Caco-2 (cell line): ENCODE measurements around the gene MVB12A. TPM values are rescaled to one million over a fixed set of nuclear protein-coding genes. Genes with fewer than 3 reads are reported as not detected.
A peak's percentile ranks its signal among the peaks of the same experiment; 100 is the strongest.

Source experiments
- BruUV-seq: library from RNA; stranded (reverse); fragments of 400-500 nt; replicated peaks from 2 replicates; lab custom pipeline; 2021; lab: Mats Ljungman, UMichigan
- CTCF ChIA-PET: fragments of 300-600 bp; sonication (Branson Sonifier 250); formaldehyde crosslinking; loops from one replicate; lab custom pipeline; 2022; ENCODE audit warnings: antibody characterized with exemption; lab: Charles Lee
- POLR2A ChIA-PET: fragments of 300-600 bp; sonication (Branson Sonifier 250); formaldehyde crosslinking; loops from one replicate; lab custom pipeline; 2022; ENCODE audit warnings: antibody characterized with exemption; lab: Charles Lee
- DNase-seq, 2 experiments: peaks; one replicate each; pipeline versions ENCODE4 v3.0.0 to v3.0.0-alpha.2; 2020 to 2022
- H3K27me3 ChIP-seq: replicated peaks from 2 replicates; pipeline ENCODE4 v1.6.0; 2011; ENCODE audit warnings: low read length; ENCODE audit not compliant: control insufficient read depth, insufficient read depth
- H3K36me3 ChIP-seq: 2 replicates; pipeline ENCODE4 v1.5.1; 2011; ENCODE audit warnings: low read length; ENCODE audit not compliant: control insufficient read depth, insufficient read depth
- H3K4me1 ChIP-seq: fragments of 250-450 bp; sonication (Bioruptor Pico); 2 replicates; pipeline ENCODE4 v1.5.1; 2020; ENCODE audit warnings: mild to moderate bottlenecking
- H3K4me3 ChIP-seq: 2 replicates; pipeline ENCODE4 v1.5.1; 2011; ENCODE audit warnings: low read depth, mild to moderate bottlenecking, control low read depth, low read length
- H3K9me3 ChIP-seq: fragments of 250-450 bp; sonication (Bioruptor Pico); 2 replicates; pipeline ENCODE4 v1.5.1; 2020; ENCODE audit warnings: mild to moderate bottlenecking, moderate library complexity
- H3K27ac Mint-ChIP-seq: one replicate; pipeline ENCODE4 v1.8.0; 2022; ENCODE audit warnings: mixed read lengths; ENCODE audit not compliant: unreplicated experiment
- H3K27me3 Mint-ChIP-seq: one replicate; pipeline ENCODE4 v1.8.0; 2022; ENCODE audit warnings: mixed read lengths; ENCODE audit not compliant: insufficient read depth, unreplicated experiment
- H3K36me3 Mint-ChIP-seq: one replicate; pipeline ENCODE4 v1.8.0; 2022; ENCODE audit warnings: mild to moderate bottlenecking, mixed read lengths; ENCODE audit not compliant: insufficient read depth, unreplicated experiment
- H3K4me1 Mint-ChIP-seq: one replicate; pipeline ENCODE4 v1.8.0; 2022; ENCODE audit warnings: low read depth, mixed read lengths; ENCODE audit not compliant: unreplicated experiment
- H3K4me3 Mint-ChIP-seq: one replicate; pipeline ENCODE4 v1.8.0; 2022; ENCODE audit warnings: mild to moderate bottlenecking, moderate library complexity, mixed read lengths; ENCODE audit not compliant: unreplicated experiment
- H3K9me3 Mint-ChIP-seq: one replicate; pipeline ENCODE4 v1.8.0; 2022; ENCODE audit warnings: mixed read lengths; ENCODE audit not compliant: unreplicated experiment
- CTCF ChIP-seq, 2 experiments: fragments of 200-600 bp in 1 of 2; IDR thresholded peaks; 1 replicate in 1 of 2; 2 replicates in 1 of 2; pipeline versions ENCODE4 v1.5.1 to v1.8.0; 2011 to 2022; ENCODE audit warnings: antibody characterized with exemption in 1 of 2, control low read depth in 1 of 2, inconsistent platforms in 1 of 2, low read depth in 1 of 2, low read length in 1 of 2, mild to moderate bottlenecking in 1 of 2, moderate library complexity in 1 of 2; ENCODE audit not compliant: insufficient read depth in 1 of 2, severe bottlenecking in 1 of 2, unreplicated experiment in 1 of 2
- intact Hi-C: fragments of 100-400 bp; cut with micrococcal nuclease; formaldehyde crosslinking; loops from one replicate; pipeline ENCODE4 v1.10.0; 2022; ENCODE audit not compliant: unreplicated experiment
- total RNA-seq: library from RNA; stranded (reverse); gene quantifications from 2 replicates; pipeline ENCODE4 v1.2.3, GENCODE V29; 2022

MVB12A gene
- total RNA-seq, 1 experiment from 2014 or later, result 36.7 TPM

- POLR2A ChIA-PET, result interaction anchor here (0.6 to 1.5 kb wide), 4 partner anchors 13 to 77 kb away, joined by 3 to 15 read pairs (median 4); partner anchors contain the start of gene MVB12A
- H3K36me3 ChIP-seq, result peaks cover 2% of the 10 kb centered on the region; the same call in 1 of the 2 replicates
- H3K4me3 ChIP-seq, result peak overlapping the region; percentile 42
- no peaks in the 10 kb centered on the region for H3K9me3 Mint-ChIP-seq
- no peaks in the 10 kb centered on the region for H3K9me3 ChIP-seq
- H3K27me3 ChIP-seq, result no peaks in the 10 kb centered on the region
- TSS peak; percentile 68 for BruUV-seq
- H3K27me3 Mint-ChIP-seq, result no peaks in the 10 kb centered on the region
- H3K27ac Mint-ChIP-seq, result peak overlapping the region; percentile 10
- peaks cover 13% of the 10 kb centered on the region for H3K4me1 ChIP-seq
- CTCF ChIA-PET, result interaction anchor here (0.5 to 1.2 kb wide), 4 partner anchors 13 to 90 kb away, joined by 3 to 6 read pairs (median 4); partner anchors contain the start of gene MVB12A
- no peak for TF ChIP-seq CTCF (IDR thresholded peaks at IDR 0.05; ENCODE audit: insufficient read depth in 1 of 2, low read depth in 1 of 2, low read length in 1 of 2, severe bottlenecking in 1 of 2, unreplicated experiment in 1 of 2)
- intact Hi-C loops, result no loop called here
- H3K4me1 Mint-ChIP-seq, result peaks cover 10% of the 10 kb centered on the region
- H3K36me3 Mint-ChIP-seq, result peaks cover 13% of the 10 kb centered on the region
- H3K4me3 Mint-ChIP-seq, result peak overlapping the region; percentile 76
- DNase-seq, result no peak
Measured at GRCh38 chr19:17406046-17406886, 13.6 kb upstream of the MVB12A start.

- H3K4me1 Mint-ChIP-seq, result peaks cover 10% of the 10 kb centered on the region
- Histone ChIP-seq H3K36me3 (peaks cover 2% of the 10 kb centered on the region; the same call in 1 of the 2 replicates), H3K9me3 (no peaks in the 10 kb centered on the region), H3K4me1 (peaks cover 13% of the 10 kb centered on the region), H3K27me3 (no peaks in the 10 kb centered on the region), H3K4me3 (peak overlapping the region; percentile 23)
- H3K36me3 Mint-ChIP-seq, result peaks cover 8% of the 10 kb centered on the region
- H3K4me3 Mint-ChIP-seq, result peak overlapping the region; percentile 76
- peak overlapping the region; percentile 10 for H3K27ac Mint-ChIP-seq
- TSS peak; percentile 72 for BruUV-seq
- no peak for DNase-seq
- intact Hi-C loops, result no loop called here
- no peak for TF ChIP-seq CTCF (IDR thresholded peaks at IDR 0.05; ENCODE audit: insufficient read depth in 1 of 2, low read depth in 1 of 2, low read length in 1 of 2, severe bottlenecking in 1 of 2, unreplicated experiment in 1 of 2)
- H3K9me3 Mint-ChIP-seq, result no peaks in the 10 kb centered on the region
- ChIA-PET POLR2A (interaction anchor here (1.1 kb wide), 1 partner anchor 12 kb away, joined by 4 read pairs; no protein-coding TSS in a partner anchor), CTCF (interaction anchor here (0.6 to 0.8 kb wide), 2 partner anchors 13 to 138 kb away, joined by 4 to 5 read pairs; partner anchors contain the start of gene MVB12A)
- H3K27me3 Mint-ChIP-seq, result no peaks in the 10 kb centered on the region
Measured at GRCh38 chr19:17406887-17407196, 13.0 kb upstream of the MVB12A start.

GRCh38 chr19:17409990-17410389 is 9.9 kb upstream of the MVB12A start:
- H3K4me3 Mint-ChIP-seq, result no peak overlapping the region
- CTCF ChIA-PET, result no interaction called here
- Histone ChIP-seq H3K9me3 (no peaks in the 10 kb centered on the region), H3K36me3 (no peaks in the 10 kb centered on the region; the same call in 1 of the 2 replicates), H3K4me1 (peaks cover 13% of the 10 kb centered on the region), H3K4me3 (no peak overlapping the region), H3K27me3 (no peaks in the 10 kb centered on the region)
- intact Hi-C loops, result no loop called here
- peaks cover 12% of the 10 kb centered on the region for H3K4me1 Mint-ChIP-seq
- no TSS peak for BruUV-seq
- no peaks in the 10 kb centered on the region for H3K27me3 Mint-ChIP-seq
- no peaks in the 10 kb centered on the region for H3K9me3 Mint-ChIP-seq
- no peak overlapping the region for H3K27ac Mint-ChIP-seq
- DNase-seq, result no peak
- TF ChIP-seq CTCF (IDR thresholded peaks at IDR 0.05; ENCODE audit: insufficient read depth in 1 of 2, low read depth in 1 of 2, low read length in 1 of 2, severe bottlenecking in 1 of 2, unreplicated experiment in 1 of 2), result no peak
- POLR2A ChIA-PET, result no interaction called here
- H3K36me3 Mint-ChIP-seq, result peaks cover 8% of the 10 kb centered on the region
